SH-SY5Y (cell line): ENCODE measurements around the gene NEDD4L.

Experiments used
- GATA2 ChIP-seq: IDR thresholded peaks from 2 replicates; pipeline ENCODE4 v1.6.1; 2011; ENCODE audit warnings: mild to moderate bottlenecking, low read depth, low read length
- GATA3 ChIP-seq: IDR thresholded peaks from 2 replicates; pipeline ENCODE4 v1.6.1; 2011; ENCODE audit warnings: low read depth, mild to moderate bottlenecking, low read length, moderate library complexity

NEDD4L gene

DNA sequence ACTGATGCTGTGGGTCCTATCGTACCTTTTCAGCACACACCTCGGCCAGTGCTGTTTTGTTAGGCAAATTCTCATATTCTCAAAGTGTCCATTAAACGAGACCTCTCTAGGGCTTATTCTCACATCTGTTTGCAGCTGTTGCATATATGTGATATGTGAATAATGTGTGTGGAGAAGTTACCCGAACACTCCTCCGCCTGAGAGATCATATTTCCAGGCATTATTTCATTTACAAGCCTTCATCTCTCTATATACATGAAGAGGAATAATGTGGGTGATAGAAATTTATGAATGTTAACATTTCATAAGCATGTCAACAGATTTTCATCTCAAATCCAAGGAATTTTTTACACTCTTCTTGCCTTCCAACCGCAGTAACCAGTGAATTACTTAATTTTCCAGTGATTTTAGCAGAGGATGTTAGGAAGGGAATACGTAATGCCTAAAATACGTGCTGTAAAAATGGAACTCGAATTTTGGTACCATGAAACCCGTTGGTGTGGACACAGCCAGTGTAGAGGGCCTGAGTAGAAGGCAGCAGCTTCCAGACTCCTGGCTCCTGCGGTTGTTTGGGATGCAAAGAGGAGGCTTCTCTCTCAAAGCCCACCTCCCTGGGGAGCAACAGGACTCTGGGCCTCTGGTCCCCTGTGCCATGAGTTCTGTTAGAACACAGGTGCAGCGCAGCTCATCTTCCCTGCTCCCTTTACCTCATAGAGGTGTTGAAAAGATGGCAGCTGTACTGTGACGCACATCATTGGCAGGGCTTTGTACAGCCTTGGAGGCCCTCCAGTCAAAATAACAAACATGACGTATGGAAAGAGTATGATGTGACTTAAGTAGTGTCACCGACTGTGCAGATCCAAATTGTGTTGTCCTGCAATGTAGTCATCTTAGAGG, 280.1 kb downstream of the NEDD4L start:
- TF ChIP-seq GATA2 (no peak), GATA3 (no peak)

DNA sequence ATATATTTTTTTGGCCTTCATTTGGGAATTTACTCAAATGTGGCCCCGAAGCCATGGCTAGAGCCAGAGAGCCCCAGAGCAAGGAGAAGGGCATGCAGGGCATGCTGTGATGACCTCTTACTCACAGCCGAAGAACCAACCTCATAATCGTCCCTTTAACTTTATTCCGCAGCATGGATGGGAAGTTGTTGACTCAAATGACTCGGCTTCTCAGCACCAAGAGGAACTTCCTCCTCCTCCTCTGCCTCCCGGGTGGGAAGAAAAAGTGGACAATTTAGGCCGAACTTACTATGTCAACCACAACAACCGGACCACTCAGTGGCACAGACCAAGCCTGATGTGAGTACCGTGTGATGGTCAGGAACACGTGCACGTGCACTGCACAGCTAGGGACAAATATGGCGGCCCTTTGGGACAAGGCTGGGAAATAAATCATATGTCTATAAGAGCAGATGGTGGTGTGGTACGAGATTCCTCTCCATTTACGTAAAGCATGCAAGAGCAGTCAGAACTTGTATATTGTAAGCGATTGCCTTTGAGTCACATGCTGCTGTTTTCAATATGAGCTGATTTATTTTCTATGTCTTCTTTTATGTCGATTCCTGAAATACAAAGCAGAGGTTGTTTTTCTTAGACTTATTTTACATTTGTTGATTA, 280.9 kb downstream of the NEDD4L start:
- TF ChIP-seq GATA2 (no peak), GATA3 (no peak)

DNA sequence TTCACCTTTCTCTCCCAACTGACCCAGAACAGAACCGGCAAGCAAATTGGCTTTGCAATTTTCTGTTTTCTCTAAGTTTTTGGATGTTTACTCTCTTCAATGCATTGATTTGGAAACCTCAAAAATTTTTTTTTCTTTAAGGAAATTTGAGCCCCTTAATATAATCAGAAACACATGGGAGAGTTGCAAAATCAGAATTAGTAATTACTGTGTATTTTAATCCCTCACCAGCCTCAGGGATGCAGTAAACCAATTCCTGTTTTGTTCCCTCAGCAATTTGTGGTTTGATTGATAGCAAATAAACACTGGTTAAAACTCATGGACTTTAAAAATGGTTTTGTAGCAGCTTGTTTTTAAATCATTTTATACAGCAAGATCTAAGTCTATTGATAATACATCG, 281.5 kb downstream of the NEDD4L start:
- TF ChIP-seq GATA2 (no peak), GATA3 (no peak)

DNA sequence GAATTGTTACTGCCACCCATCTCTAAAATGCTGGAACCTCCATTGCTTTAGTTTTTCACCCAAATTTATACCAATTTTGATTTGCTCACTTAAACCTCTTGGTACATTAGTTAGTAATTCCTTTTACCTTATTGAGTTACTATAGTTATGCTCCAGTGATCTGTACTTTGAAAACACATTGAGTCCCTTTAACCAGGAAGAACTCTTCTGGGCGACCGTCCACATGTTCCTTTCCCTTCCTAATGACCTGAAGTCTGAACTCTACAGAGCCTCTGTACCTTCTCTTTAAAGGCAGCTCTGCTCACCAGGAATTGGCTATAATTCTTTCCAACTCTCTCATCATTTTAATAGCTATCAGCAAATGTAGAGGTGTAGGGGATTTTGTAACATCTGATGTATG, 290.0 kb downstream of the NEDD4L start:
- TF ChIP-seq GATA3, result no peak

DNA sequence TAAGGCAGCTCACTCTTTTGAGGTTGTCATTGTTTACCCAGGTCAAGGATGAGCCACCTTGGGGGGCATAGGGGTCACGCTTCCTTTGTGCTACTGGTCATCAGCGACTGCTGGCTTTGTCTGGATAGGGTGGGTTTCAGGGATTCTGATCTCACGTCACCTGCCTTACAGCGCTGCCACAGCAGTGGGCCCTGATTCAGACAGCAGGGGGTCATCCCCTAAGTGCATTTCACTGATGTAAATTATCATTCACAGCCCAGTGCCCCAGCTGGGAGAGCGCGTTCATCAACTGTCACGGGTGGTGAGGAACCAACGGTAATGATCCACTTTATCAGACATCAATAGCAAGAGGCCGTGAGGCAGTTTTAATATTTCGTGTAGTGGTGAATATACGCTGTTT, 291.2 kb downstream of the NEDD4L start:
- TF ChIP-seq GATA2 (no peak), GATA3 (no peak)

DNA sequence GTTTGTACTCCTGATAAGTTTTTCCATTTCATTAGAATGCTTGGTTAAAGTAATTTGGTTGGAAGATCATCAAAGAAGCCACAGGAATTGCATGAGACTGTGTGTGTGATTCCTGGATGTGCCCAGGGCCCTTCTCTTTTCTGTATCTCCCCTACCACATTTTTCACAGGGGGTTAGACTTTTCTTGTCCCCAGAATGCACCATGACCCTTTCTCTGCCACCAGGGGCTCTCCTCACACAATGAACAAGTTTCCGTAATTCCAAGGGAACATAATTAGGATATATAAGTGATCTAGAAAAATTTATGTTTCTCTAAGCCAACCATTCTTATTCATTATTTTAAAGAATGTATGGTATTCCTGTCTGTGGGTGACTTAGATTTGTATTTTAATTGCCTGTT, 291.8 kb downstream of the NEDD4L start:
- TF ChIP-seq GATA2 (no peak), GATA3 (no peak)

DNA sequence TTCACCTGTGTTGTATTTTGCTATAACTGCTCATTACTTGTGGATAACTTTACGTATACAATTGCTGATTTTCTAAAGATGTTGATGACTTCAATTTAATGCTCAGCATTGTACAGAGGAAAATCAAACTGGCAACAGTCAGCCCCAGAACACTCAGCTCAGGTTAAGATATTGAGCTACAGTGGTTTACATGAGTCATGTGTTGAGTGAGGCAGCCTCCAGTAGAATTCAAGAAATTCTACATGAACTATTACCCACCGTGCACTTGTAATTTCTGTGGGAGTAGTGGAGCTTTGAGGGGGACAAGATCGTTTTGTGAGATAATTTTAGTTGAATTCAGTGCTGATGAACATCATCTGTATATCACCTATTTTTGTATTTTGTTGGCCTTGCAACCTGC, 292.6 kb downstream of the NEDD4L start:
- TF ChIP-seq GATA3 (no peak), GATA2 (no peak)

DNA sequence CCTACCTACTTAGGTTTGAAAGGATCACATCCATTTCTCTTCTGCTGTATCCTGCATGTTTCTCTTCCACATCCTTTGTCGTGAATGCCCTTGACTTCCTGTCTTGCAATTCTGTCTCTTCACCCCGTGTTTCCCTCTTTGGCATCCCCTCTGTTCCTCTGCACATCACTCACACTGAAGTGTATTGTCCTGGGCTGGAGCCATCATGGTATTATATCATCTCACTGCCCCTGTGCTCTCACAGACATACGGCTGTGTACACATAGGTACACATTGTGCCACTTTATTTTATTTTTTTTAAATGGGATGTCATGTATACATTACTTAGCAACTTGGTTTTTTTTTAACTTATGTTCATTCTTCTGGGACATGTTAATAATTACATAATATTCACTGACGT, 293.3 kb downstream of the NEDD4L start:
- no peak for TF ChIP-seq GATA3
- TF ChIP-seq GATA2, result no peak

DNA sequence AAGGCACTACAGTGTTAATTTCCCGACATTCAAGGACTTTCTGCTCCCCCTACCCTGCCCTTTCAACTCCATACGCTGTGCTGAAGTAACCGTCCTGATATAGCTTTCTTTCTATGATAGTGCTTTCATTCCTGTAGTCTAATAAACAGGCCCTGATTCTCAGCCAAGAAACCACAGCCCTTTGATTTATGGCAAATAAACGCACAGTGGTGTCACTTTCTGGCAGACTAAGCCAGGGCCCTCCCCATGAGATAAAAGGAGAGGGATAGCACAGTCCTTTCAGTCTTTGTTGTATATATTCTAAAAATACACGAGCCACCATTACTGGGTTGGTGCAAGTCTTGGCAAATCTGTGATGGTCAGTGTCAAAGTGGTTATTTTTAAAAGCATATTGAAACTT, 293.7 kb downstream of the NEDD4L start:
- TF ChIP-seq GATA3 (no peak), GATA2 (no peak)

DNA sequence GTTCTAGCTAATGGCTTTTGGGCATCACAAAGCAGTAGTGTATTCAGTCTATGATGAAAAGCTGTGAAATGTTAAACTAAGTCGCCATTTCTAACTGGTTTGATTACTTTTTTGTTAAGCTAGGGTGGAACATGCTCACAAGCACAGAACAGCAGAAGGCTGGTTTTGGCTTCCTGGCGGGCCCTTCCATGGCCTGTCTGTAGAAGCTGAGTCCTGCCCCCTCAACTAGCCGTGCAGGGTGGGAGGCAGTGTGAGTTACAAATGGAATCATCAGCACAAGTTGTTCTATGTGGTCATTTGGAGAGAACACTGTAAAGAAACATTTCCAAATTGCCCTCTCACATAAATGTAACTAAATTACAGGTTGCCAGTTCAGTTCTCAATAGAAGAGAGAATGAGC, 294.1 kb downstream of the NEDD4L start:
- TF ChIP-seq GATA2 (no peak), GATA3 (no peak)

DNA sequence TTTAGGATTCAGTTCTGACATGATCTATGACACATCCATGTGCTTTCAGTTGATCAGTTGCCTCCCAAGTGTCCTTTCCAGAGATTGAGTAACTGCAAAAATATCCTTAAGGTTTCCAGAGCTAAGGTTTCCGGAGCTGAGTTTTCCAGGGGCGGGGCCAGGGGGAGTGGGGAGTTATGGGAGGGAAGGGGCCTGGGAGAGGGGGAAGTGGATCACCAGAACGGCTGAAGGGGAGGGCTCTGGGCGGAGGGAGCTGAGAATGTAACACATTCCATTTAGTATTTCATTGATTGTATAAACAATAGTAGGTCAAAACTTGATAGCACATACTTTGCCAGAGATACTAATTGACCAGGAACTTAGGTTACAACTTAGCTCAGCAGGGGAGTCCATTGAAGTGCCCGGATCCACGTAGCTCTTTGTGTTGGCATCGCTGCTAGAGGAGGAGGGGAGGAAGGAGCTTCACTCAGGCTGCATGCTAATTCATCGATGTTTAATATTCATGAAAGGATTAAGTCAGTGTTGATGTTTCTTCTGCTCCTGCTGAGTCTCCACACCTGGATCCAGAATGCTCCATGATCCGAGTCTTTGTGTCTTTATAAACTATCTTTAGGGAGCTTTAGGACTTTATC, 295.1 kb downstream of the NEDD4L start:
- TF ChIP-seq GATA3 (no peak), GATA2 (no peak)

DNA sequence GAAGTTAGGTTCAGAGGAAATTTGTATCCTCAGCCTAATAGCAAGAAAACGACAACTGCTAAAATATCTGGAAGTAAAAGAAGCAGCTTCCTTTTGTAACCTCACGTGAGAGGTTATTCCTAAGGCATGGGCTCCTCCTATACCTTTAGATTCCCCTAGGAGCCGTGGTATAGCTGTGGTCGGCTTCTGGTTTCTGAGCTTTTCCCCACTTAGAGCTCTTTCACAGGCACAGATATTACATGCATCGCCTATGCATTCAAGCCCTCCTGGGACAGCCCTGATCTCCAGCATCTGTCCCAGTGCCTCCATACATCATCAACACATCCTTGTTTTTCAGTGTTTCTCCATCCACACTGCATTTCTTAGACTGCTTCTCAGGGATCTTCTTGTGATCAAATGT, 295.9 kb downstream of the NEDD4L start:
- no peak for TF ChIP-seq GATA3
- no peak for TF ChIP-seq GATA2

DNA sequence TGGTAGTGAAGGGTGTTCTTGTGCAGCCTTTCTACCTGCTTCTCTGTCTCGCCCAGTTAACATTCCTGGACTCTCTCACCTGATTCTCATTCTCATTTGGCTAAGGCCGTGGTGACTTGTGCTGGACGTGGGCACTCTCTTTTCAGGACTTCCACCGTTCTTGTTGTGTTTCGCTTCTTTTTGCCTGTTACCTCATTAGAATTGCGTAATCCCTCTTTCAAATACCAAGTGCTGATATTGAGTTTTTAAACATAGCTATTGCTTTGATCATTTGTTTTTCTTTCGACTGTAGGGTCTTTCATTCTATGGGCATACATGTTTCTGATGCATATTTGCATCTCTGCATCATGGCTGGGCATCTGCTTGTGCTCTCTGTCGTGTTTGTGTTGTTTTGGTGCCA, 297.9 kb downstream of the NEDD4L start:
- TF ChIP-seq GATA3 (no peak), GATA2 (no peak)

DNA sequence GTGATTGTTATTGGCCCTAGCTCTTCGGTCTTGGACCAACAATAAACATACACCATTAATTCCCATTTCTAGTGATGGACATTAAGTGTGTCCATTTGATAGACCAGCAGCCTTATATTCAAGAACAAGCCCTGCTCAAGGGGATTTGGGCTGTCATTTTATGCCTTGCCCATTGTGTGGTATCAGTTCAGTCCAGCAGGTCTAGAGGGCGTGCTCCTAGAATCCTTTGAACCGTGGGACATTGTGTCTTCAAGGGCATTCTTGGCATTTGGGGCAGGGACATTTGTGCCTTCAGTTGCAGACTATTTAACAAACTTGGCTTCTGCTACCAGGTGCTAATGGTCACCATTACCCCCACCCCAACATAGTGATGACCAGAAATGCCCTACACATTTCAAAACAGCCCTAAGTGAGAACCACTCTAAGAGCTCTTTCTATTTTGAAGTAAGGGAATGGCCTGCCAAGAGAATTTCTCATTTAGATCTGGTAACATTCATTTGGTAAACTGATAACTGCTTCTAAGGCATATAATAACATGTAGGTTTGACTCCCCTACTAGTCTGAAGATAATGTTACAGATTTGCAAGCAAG, 300.1 kb downstream of the NEDD4L start:
- TF ChIP-seq GATA2 (no peak), GATA3 (no peak)

DNA sequence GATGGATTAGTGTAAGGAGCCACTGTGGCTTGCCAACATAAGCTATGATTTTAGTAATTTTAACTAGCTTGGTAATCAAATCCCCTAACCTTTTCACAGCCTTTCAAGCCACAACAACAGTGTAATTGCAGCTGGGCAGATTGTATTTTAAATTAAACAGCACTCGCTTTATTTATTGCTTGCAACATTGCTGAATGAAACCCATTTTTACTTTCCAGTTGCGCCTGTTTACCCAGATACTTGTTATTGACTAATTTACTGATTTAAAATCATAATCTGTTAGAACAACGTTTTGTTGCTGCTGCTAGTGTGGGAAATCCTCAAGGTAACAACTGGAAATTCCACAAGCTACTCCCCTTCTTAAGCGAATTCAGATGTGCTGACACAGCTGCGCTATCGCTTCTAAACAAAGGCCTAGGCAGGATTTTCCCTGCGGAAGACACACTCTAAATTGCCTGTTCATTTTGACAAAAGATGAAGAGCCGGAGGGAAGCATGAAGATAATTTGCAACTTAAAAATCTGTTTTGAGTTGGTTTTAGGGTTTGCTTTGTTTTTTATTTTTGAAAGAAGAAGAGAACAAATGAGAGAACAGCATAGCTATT, 300.9 kb downstream of the NEDD4L start:
- TF ChIP-seq GATA3 (no peak), GATA2 (no peak)
